SK-N-SH treated with all-trans-retinoic acid at 6 μM for 48 hours (cell line): ENCODE results near the gene FILIP1.

Source experiments
- ATAC-seq: fragments of 200-7000 bp; cut with Tn5 transposase; 3 replicates; pipeline ENCODE4 v1.9.1; 2020; ENCODE audit warnings: mild to moderate bottlenecking, moderate library complexity
- ARNTL ChIP-seq: fragments of 450-650 bp; formaldehyde crosslinking; IDR thresholded peaks from 2 replicates; pipeline ENCODE4 v1.5.0; 2020; ENCODE audit warnings: low read depth, mild to moderate bottlenecking, moderate library complexity, borderline replicate concordance
- BACH2 ChIP-seq: fragments of 250-450 bp; sonication (Bioruptor Pico); IDR thresholded peaks from 2 replicates; pipeline ENCODE4 v1.9.0; 2021; ENCODE audit warnings: mild to moderate bottlenecking, borderline replicate concordance
- CREB5 ChIP-seq: fragments of 250-450 bp; sonication (Bioruptor Pico); IDR thresholded peaks from 2 replicates; pipeline ENCODE4 v1.5.1; 2020; ENCODE audit warnings: low read depth, mild to moderate bottlenecking, moderate library complexity
- CSDC2 ChIP-seq: fragments of 250-450 bp; sonication (Bioruptor Pico); IDR thresholded peaks from 2 replicates; pipeline ENCODE4 v1.5.0; 2020; ENCODE audit warnings: mild to moderate bottlenecking, moderate library complexity
- CSRNP3 ChIP-seq: fragments of 250-450 bp; sonication (Bioruptor Pico); IDR thresholded peaks from 2 replicates; pipeline ENCODE4 v1.5.1; 2021; ENCODE audit warnings: mild to moderate bottlenecking, moderate library complexity
- ESRRG ChIP-seq: fragments of 250-450 bp; sonication (Bioruptor Pico); IDR thresholded peaks from 2 replicates; pipeline ENCODE4 v1.6.1; 2021; ENCODE audit warnings: mild to moderate bottlenecking
- GLIS3 ChIP-seq: fragments of 250-450 bp; sonication (Bioruptor Pico); IDR thresholded peaks from 2 replicates; pipeline ENCODE4 v1.5.0; 2020; ENCODE audit warnings: mild to moderate bottlenecking, moderate library complexity
- ISL1 ChIP-seq: fragments of 250-450 bp; sonication (Bioruptor Pico); IDR thresholded peaks from 2 replicates; pipeline ENCODE4 v2.1.2; 2022; ENCODE audit warnings: mild to moderate bottlenecking, moderate library complexity
- OSR1 ChIP-seq: fragments of 250-450 bp; sonication (Bioruptor Pico); IDR thresholded peaks from 2 replicates; pipeline ENCODE4 v1.8.0; 2022; ENCODE audit warnings: moderate library complexity, mild to moderate bottlenecking, inconsistent platforms
- PATZ1 ChIP-seq: fragments of 250-450 bp; sonication (Bioruptor Pico); IDR thresholded peaks from 2 replicates; pipeline ENCODE4 v1.8.0; 2020; ENCODE audit warnings: mild to moderate bottlenecking, moderate library complexity, borderline replicate concordance
- POU6F1 ChIP-seq: fragments of 250-450 bp; sonication (Bioruptor Pico); IDR thresholded peaks from 2 replicates; pipeline ENCODE4 v1.8.0; 2021; ENCODE audit warnings: low read depth, mild to moderate bottlenecking, moderate library complexity, borderline replicate concordance
- PPARA ChIP-seq: fragments of 250-450 bp; sonication (Bioruptor Pico); IDR thresholded peaks from 2 replicates; pipeline ENCODE4 v1.5.0; 2020; ENCODE audit warnings: mild to moderate bottlenecking, borderline replicate concordance
- RARB ChIP-seq: fragments of 250-450 bp; sonication (Bioruptor Pico); IDR thresholded peaks from 2 replicates; pipeline ENCODE4 v1.8.0; 2021; ENCODE audit warnings: mild to moderate bottlenecking, moderate library complexity
- SNAI2 ChIP-seq: fragments of 250-450 bp; sonication (Bioruptor Pico); IDR thresholded peaks from 2 replicates; pipeline ENCODE4 v1.5.0; 2020; ENCODE audit warnings: mild to moderate bottlenecking, moderate library complexity
- TCF4 ChIP-seq: fragments of 250-450 bp; sonication (Bioruptor Pico); IDR thresholded peaks from 2 replicates; pipeline ENCODE4 v1.8.0; 2021; ENCODE audit warnings: mild to moderate bottlenecking, moderate library complexity, borderline replicate concordance
- TOX ChIP-seq: fragments of 250-450 bp; sonication (Bioruptor Pico); IDR thresholded peaks from 2 replicates; pipeline ENCODE4 v1.8.0; 2021; ENCODE audit warnings: mild to moderate bottlenecking, moderate library complexity, borderline replicate concordance
- TSHZ2 ChIP-seq: fragments of 250-450 bp; sonication (Bioruptor Pico); IDR thresholded peaks from 2 replicates; pipeline ENCODE4 v1.5.0; 2020; ENCODE audit warnings: mild to moderate bottlenecking, moderate library complexity
- ZC3H10 ChIP-seq: fragments of 250-450 bp; sonication (Bioruptor Pico); IDR thresholded peaks from 2 replicates; pipeline ENCODE4 v1.5.1; 2021; ENCODE audit warnings: mild to moderate bottlenecking, moderate library complexity
- ZFP3 ChIP-seq: fragments of 250-450 bp; sonication (Bioruptor Pico); IDR thresholded peaks from 2 replicates; pipeline ENCODE4 v1.5.0; 2020; ENCODE audit warnings: mild to moderate bottlenecking, moderate library complexity
- ZFP30 ChIP-seq: fragments of 450-650 bp; formaldehyde crosslinking; IDR thresholded peaks from 2 replicates; pipeline ENCODE4 v1.5.0; 2022; ENCODE audit warnings: mild to moderate bottlenecking, moderate library complexity
- ZNF565 ChIP-seq: fragments of 450-650 bp; formaldehyde crosslinking; conservative IDR thresholded peaks from 2 replicates; pipeline ENCODE4 v1.5.0; 2020; ENCODE audit warnings: low read depth, mild to moderate bottlenecking, moderate library complexity
- ZNF70 ChIP-seq: fragments of 450-650 bp; formaldehyde crosslinking; IDR thresholded peaks from 2 replicates; pipeline ENCODE4 v1.5.0; 2020; ENCODE audit warnings: mild to moderate bottlenecking, moderate library complexity
- ZNF8 ChIP-seq: fragments of 450-650 bp; formaldehyde crosslinking; IDR thresholded peaks from 2 replicates; pipeline ENCODE4 v1.5.0; 2020; ENCODE audit warnings: mild to moderate bottlenecking, moderate library complexity

The FILIP1 gene

GRCh38 chr6:75472885-75473284, 20.7 kb downstream of the FILIP1 start (continued):
- TF ChIP-seq PATZ1 (CRISPR knock-in tag) = no peak
- TF ChIP-seq CSDC2 = no peak
- no peak for TF ChIP-seq ZNF8
- no peak for TF ChIP-seq SNAI2 (CRISPR knock-in tag)
- TF ChIP-seq, all 23 proteins: peak for 0

GRCh38 chr6:75467966-75468365, 25.6 kb downstream of the FILIP1 start:
- TF ChIP-seq ZNF565 (CRISPR knock-in tag) (no peak), TSHZ2 (CRISPR knock-in tag) (no peak)
- TF ChIP-seq, all 23 proteins: peak for 0
- no peak for ATAC-seq

- TF ChIP-seq CREB5 (CRISPR knock-in tag) (no peak), TCF4 (no peak), ZFP3 (CRISPR knock-in tag) (no peak), ESRRG (CRISPR knock-in tag) (no peak), PPARA (CRISPR knock-in tag) (no peak), ZNF8 (no peak), TOX (CRISPR knock-in tag) (no peak), ARNTL (no peak), ISL1 (CRISPR knock-in tag) (no peak), GLIS3 (CRISPR knock-in tag) (no peak), POU6F1 (CRISPR knock-in tag) (no peak), SNAI2 (CRISPR knock-in tag) (no peak), BACH2 (CRISPR knock-in tag) (no peak), CSRNP3 (CRISPR knock-in tag) (no peak)
- ATAC-seq = no peak
These were observed 26.3 kb downstream of the FILIP1 start for GRCh38 chr6:75467284-75467683.

- ATAC-seq = no peak
- no peak for TF ChIP-seq ZNF8
- no peak for TF ChIP-seq TOX (CRISPR knock-in tag)
- TF ChIP-seq ZFP30 = no peak
- no peak for TF ChIP-seq TCF4
- no peak for TF ChIP-seq CSDC2
- no peak for TF ChIP-seq ARNTL
- TF ChIP-seq ZNF70 (CRISPR knock-in tag) = no peak
- TF ChIP-seq ISL1 (CRISPR knock-in tag) = no peak
- TF ChIP-seq SNAI2 (CRISPR knock-in tag) = no peak
- no peak for TF ChIP-seq GLIS3 (CRISPR knock-in tag)
- TF ChIP-seq OSR1 = no peak
- no peak for TF ChIP-seq ZC3H10
- no peak for TF ChIP-seq PPARA (CRISPR knock-in tag)
- no peak for TF ChIP-seq ZNF565 (CRISPR knock-in tag)
- no peak for TF ChIP-seq RARB (CRISPR knock-in tag)
- TF ChIP-seq PATZ1 (CRISPR knock-in tag) = no peak
These were observed 27.0 kb downstream of the FILIP1 start for GRCh38 chr6:75466636-75467035.
